ENCODE data around the gene TUBB2A. TPM values are rescaled to one million over a fixed set of nuclear protein-coding genes. Genes with fewer than 3 reads are reported as not detected.
"Not testable (repeated sequence)": the region's sequence is repeated elsewhere in the genome, so short reads cannot be mapped to it uniquely, and the experiment has no call there.

TUBB2A gene
- total RNA-seq, 2 donors from 2014 or later: 2.3 to 2.8 TPM

DNA sequence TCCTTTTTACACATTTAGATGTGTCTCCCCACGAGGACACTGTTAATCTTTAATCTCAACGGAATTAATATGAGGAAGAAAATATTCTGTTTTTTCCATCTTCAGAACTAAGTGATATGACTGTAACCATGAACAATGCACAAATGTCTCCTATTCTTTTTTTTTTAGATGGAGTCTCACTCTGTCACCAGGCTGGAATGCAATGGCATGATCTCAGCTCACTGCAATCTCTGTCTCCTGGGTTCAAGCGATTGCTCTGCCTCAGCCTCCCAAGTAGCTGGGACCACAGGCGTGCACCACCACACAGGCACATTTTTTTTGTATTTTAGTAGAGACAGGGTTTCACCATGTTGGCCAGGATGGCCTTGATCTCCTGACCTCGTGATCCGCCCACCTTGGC lies 19.5 kb downstream of the TUBB2A start:
- H3K9me3 Mint-ChIP-seq: not testable (repeated sequence)

DNA sequence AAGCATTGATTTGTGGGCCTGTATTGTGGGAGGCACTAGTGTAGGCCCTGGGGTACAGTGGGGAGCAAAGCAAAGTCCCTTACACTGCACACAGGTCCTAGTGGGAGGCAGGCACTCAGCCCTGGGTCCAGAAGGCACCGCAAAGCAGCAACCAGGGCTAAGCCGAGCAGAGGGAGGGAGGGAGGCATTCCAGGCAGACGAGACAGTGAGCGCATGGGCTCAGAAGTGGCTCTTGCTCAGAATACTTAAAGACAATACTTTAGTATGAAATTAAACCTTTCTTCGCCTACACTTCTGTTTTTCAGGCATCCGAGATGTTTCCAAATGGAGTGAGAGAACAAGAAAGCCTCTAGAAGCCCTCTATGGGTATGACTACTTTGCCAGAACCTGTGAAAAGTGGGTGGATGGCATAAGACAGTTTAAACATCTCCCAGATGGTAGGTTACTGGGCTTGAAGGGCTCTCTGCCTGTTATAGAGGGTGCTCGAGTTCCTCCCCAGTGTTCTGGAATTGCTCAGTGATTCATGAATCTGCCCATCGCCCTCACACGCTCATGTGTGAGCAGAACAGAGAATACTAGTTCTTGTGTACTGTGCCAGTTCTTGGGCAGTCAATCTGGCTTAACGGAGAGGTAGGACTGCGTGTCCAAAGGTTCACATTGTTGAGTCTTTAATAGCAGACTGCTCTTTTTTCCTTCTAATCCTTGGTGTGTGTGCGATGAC lies 20.1 kb downstream of the TUBB2A start:
- Mint-ChIP-seq H3K27me3 (ENCODE audit: low read depth) (no peaks in the 10 kb centered on the region), H3K27ac (no peak overlapping the region), H3K9me3 (no peaks in the 10 kb centered on the region), H3K36me3 (ENCODE audit: insufficient read depth in 2 of 2) (peaks cover 0 to 7% of the 10 kb centered on the region in 2 donors), H3K4me1 (ENCODE audit: low read depth) (peaks cover 17% of the 10 kb centered on the region), H3K4me3 (no peak overlapping the region)
- ATAC-seq (replicated peaks in 1 of 2): no peak
- no peak for DNase-seq

More for the DNA sequence above, 19.5 kb downstream of the TUBB2A start:
- ATAC-seq (replicated peaks in 1 of 2); H3K36me3 Mint-ChIP-seq (ENCODE audit: insufficient read depth in 2 of 2); H3K27ac Mint-ChIP-seq; DNase-seq; H3K4me3 Mint-ChIP-seq; H3K27me3 Mint-ChIP-seq (ENCODE audit: low read depth): not testable (repeated sequence)
- H3K4me1 Mint-ChIP-seq (ENCODE audit: low read depth): peaks cover 17% of the 10 kb centered on the region

DNA sequence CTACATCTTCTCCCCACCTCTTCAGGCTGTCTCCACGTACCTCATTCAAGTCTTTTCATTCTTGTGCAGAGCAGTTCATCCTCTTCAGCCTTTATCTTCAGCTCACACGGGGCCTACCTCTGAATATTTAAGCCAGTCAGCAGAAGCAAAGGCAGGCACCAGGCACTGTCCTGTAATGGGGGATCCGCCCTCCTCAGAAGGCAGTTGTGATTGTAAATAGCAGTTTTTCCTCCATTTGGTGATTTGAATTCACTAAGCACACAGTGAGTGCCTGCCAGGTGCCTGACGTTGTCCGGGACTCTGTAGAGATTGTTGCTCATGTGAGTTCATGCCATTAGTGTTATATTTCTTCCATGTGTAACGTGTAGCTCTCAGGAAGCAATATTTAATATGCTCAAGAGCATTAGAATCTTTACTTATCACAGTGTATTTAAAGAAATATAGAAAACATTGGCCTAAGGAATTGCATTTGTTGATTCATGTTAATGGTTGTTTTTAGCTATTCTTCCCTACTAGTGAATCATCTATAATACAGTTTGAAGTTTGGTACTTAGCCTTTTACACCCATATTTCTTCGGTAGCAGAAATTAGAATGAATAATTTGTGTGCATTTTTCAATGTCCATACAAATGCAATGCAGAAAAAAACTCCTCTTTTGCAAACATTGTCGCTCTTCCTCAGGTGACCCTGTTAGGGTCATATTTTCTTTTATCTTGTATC lies 20.9 kb downstream of the TUBB2A start:
- H3K36me3 Mint-ChIP-seq (ENCODE audit: insufficient read depth in 2 of 2): peaks cover 0 to 7% of the 10 kb centered on the region in 2 donors
- no peak overlapping the region for H3K27ac Mint-ChIP-seq
- no peak for DNase-seq
- peaks cover 17% of the 10 kb centered on the region for H3K4me1 Mint-ChIP-seq (ENCODE audit: low read depth)
- no peak for ATAC-seq (replicated peaks in 1 of 2)
- H3K27me3 Mint-ChIP-seq (ENCODE audit: low read depth): no peaks in the 10 kb centered on the region
- no peak overlapping the region for H3K4me3 Mint-ChIP-seq
- H3K9me3 Mint-ChIP-seq: no peaks in the 10 kb centered on the region

DNA sequence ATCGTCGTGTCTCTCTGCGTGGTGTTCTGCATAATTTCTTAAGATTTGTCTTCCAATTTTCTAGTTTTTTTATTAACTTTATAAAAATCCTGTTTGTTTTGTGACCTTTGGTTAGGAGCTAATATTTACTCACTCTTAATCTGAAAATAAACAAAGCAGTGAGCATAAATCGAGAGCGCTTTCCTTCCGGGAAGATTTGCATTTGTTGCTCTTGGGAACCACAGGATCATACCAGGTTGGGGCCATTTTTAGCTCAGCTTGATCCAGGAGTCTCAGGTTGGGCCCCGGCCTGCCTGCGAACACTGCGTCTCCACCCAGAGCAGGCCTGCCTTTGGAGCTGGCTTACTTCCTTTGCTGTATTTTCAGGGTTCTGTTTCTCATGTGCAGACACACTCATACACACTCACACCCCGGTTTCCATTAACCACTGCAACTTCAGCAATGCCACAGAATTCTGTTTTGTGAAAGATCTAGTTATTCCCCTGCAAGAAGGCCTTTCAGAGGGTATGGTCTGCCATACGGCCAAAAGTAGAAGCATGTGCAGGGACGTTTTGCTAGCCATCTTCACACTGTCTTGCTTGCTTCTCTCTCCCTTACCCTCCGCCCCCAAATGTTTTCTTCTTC lies 21.6 kb downstream of the TUBB2A start:
- Mint-ChIP-seq H3K9me3 (no peaks in the 10 kb centered on the region), H3K4me1 (ENCODE audit: low read depth) (peaks cover 17% of the 10 kb centered on the region), H3K36me3 (ENCODE audit: insufficient read depth in 2 of 2) (peaks cover 0 to 7% of the 10 kb centered on the region in 2 donors), H3K27me3 (ENCODE audit: low read depth) (no peaks in the 10 kb centered on the region), H3K4me3 (no peak overlapping the region), H3K27ac (no peak overlapping the region)
- DNase-seq (no peak), ATAC-seq (replicated peaks in 1 of 2) (no peak)

DNA sequence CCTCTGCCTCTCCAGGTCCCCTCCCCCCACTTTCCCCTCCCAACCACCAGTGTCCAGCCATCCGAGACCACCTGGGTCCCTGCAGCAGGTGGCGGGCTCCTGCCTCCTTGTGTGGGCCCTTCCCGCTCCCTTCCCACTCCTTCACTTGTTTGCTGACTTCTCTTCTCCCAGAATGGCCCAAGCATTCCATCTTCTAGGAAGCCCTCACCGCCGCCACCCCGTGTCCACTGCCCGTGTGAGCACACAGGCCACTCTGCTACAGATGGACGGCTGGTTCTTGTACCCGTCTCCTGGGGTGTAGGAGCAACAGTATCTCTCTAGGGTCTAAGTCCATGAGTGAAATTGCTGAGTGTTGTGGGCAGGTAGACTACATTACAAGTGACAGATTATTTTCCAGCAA lies 23.8 kb downstream of the TUBB2A start:
- Mint-ChIP-seq H3K27ac (no peak overlapping the region), H3K4me3 (no peak overlapping the region), H3K36me3 (ENCODE audit: insufficient read depth in 2 of 2) (peaks cover 0 to 3% of the 10 kb centered on the region in 2 donors), H3K9me3 (no peaks in the 10 kb centered on the region), H3K27me3 (ENCODE audit: low read depth) (no peaks in the 10 kb centered on the region), H3K4me1 (ENCODE audit: low read depth) (peaks cover 8% of the 10 kb centered on the region)
- DNase-seq (no peak), ATAC-seq (replicated peaks in 1 of 2) (no peak)

DNA sequence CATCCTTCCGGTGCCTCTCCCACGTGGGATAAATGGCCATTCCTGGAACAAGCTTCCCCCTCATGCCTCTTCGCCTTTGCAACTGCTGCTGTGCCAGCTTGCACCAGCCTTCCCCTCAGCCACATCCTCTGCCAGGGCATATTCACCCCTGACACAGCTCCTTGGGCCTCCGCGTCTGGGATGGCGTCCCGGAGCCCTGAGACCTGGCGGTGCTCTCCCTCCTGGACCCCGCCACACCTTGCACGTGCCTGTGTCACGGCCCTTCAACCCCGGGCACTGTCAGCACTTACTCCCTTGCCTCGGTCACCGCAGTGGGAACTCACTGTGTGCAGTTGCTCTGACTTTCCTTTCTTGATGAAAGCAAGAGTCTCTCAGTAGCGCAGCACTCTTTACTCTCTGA lies 25.6 kb downstream of the TUBB2A start:
- Mint-ChIP-seq H3K27ac (no peak overlapping the region), H3K27me3 (ENCODE audit: low read depth) (no peaks in the 10 kb centered on the region), H3K4me1 (ENCODE audit: low read depth) (no peaks in the 10 kb centered on the region), H3K9me3 (no peaks in the 10 kb centered on the region), H3K36me3 (ENCODE audit: insufficient read depth in 2 of 2) (no peaks in the 10 kb centered on the region), H3K4me3 (no peak overlapping the region)
- DNase-seq (no peak), ATAC-seq (replicated peaks in 1 of 2) (no peak)

DNA sequence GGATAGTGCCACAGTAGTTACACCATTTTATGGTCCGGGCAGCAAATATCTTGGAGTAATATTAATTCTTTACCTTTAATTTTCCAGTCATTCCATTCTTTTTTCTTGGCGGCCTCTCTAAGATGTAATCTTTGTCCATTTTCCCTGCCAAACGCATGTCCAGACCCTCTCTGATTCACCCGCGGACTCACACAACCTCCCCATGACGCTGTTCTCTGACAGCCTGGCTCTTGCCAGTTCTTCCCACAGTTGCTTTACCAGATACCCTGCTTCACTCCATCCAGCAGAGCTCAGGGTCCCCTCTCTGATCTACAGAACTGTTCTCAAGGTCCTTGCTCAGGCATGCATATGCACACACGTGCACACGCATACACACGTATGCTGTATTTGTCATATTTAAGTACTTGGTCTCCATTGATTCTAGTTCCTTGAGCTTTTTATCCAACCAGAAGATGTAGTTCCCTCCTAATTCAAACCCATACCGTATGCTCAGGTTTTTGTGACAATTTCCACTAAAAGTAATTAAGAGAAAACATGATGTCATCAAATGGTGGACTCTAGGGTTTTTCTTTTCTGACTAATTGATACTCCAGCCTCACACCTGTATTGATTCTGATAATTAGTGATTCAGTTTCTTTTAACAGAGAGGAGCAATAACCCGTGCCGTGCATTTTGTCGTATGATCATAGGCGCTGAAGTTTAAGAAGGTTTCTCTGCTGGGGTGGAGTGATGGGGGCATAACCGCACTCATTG lies 28.8 kb downstream of the TUBB2A start:
- no peak for ATAC-seq (replicated peaks in 1 of 2)
- H3K27ac Mint-ChIP-seq: no peak overlapping the region
- DNase-seq: no peak
- H3K36me3 Mint-ChIP-seq (ENCODE audit: insufficient read depth in 2 of 2): no peaks in the 10 kb centered on the region
- no peak overlapping the region for H3K4me3 Mint-ChIP-seq
- H3K27me3 Mint-ChIP-seq (ENCODE audit: low read depth): no peaks in the 10 kb centered on the region
- H3K4me1 Mint-ChIP-seq (ENCODE audit: low read depth): peaks cover 12% of the 10 kb centered on the region
- no peaks in the 10 kb centered on the region for H3K9me3 Mint-ChIP-seq

DNA sequence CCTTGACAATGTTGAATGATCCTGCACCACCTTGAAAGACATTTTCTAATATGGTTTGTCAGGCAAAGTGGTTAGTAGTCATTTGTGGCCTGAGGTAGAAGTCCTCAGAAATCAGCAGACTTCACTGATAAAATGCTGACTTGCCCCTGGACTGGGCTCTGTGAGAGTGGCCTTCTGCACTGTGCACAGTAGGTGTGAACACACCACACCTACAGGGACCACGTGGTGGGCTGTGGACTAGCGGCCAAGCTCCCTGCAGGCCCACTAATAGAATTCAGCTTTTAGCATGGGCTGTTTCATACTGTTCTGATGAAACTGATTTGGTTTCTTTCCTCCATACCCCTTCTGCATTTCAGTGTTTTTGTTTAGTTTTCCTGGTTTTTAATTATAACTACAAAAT lies 31.5 kb downstream of the TUBB2A start:
- ATAC-seq (replicated peaks in 1 of 2): no peak
- H3K4me3 Mint-ChIP-seq: no peak overlapping the region
- no peaks in the 10 kb centered on the region for H3K36me3 Mint-ChIP-seq (ENCODE audit: insufficient read depth in 2 of 2)

DNA sequence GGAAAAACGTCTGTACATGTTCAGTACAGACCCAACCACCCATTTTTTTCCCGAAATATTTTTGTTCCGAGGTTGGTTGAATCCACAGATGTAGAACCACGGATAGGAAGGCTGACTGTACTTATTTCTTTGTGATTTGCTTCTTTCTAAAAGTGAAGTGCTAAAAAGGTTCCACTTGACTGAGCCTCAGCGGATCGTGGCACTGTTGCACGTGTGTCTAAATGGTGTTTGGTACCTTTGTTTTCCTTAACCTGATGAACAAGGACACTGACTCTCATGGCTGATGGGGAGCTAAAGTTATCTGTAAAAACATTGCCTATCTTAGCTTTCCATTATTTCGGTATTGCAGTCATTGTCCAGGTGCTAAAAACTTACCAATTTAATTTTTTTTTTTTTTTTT lies 32.7 kb downstream of the TUBB2A start:
- no peak overlapping the region for H3K4me3 Mint-ChIP-seq
- no peaks in the 10 kb centered on the region for H3K36me3 Mint-ChIP-seq (ENCODE audit: insufficient read depth in 2 of 2)
- DNase-seq (no peak), ATAC-seq (replicated peaks in 1 of 2) (no peak)
- H3K9me3 Mint-ChIP-seq: no peaks in the 10 kb centered on the region
- H3K27me3 Mint-ChIP-seq (ENCODE audit: low read depth): no peaks in the 10 kb centered on the region
- no peak overlapping the region for H3K27ac Mint-ChIP-seq
- peaks cover 25% of the 10 kb centered on the region for H3K4me1 Mint-ChIP-seq (ENCODE audit: low read depth)

More for the DNA sequence above, 31.5 kb downstream of the TUBB2A start:
- DNase-seq: no peak
- Mint-ChIP-seq H3K9me3 (no peaks in the 10 kb centered on the region), H3K27ac (no peak overlapping the region), H3K27me3 (ENCODE audit: low read depth) (no peaks in the 10 kb centered on the region), H3K4me1 (ENCODE audit: low read depth) (peaks cover 20% of the 10 kb centered on the region)

DNA sequence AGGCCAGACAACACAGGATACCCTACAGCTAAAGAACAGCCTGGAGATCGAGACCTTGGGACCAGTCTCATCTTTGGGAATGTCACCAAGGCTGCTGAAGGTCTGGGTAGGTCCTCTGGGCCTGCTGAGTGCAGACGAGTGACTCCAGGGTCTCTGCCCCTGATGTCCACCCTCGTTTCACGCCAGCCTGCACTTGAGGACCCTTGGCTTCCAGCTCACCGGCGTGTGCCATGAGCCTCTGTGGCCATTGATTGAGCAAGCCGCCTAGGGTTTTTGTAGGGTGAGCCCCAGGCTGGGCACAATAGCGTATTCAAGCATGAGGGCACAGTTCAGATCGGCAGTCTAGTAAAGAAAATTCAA lies 34.5 kb downstream of the TUBB2A start:
- no peak for ATAC-seq (replicated peaks in 1 of 2)
- Mint-ChIP-seq H3K27me3 (ENCODE audit: low read depth) (no peaks in the 10 kb centered on the region), H3K4me3 (no peak overlapping the region), H3K9me3 (no peaks in the 10 kb centered on the region), H3K36me3 (ENCODE audit: insufficient read depth in 2 of 2) (no peaks in the 10 kb centered on the region), H3K4me1 (ENCODE audit: low read depth) (peaks cover 35% of the 10 kb centered on the region), H3K27ac (no peak overlapping the region)
- no peak for DNase-seq

DNA sequence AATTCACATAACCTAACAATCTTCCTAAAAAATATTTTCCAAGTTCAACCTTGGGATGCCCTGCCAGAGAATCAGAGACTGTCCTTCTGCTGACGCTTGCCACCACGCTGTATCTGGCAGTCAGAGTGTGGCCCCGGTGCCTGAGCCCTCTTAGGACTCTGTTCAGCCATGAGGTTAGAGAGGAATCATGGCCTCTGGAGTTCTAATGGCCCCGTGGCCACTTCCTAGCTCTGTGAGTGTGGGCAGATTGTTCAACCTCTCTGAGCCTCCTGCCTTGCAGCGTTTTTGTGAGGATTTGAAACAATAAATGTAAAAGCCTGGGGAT lies 36.6 kb downstream of the TUBB2A start:
- ATAC-seq (replicated peaks in 1 of 2) (no peak), DNase-seq (no peak)
- H3K36me3 Mint-ChIP-seq (ENCODE audit: insufficient read depth in 2 of 2): no peaks in the 10 kb centered on the region
- no peak overlapping the region for H3K4me3 Mint-ChIP-seq
- no peak overlapping the region for H3K27ac Mint-ChIP-seq
- H3K4me1 Mint-ChIP-seq (ENCODE audit: low read depth): peaks cover 42% of the 10 kb centered on the region
- no peaks in the 10 kb centered on the region for H3K27me3 Mint-ChIP-seq (ENCODE audit: low read depth)
- H3K9me3 Mint-ChIP-seq: no peaks in the 10 kb centered on the region

DNA sequence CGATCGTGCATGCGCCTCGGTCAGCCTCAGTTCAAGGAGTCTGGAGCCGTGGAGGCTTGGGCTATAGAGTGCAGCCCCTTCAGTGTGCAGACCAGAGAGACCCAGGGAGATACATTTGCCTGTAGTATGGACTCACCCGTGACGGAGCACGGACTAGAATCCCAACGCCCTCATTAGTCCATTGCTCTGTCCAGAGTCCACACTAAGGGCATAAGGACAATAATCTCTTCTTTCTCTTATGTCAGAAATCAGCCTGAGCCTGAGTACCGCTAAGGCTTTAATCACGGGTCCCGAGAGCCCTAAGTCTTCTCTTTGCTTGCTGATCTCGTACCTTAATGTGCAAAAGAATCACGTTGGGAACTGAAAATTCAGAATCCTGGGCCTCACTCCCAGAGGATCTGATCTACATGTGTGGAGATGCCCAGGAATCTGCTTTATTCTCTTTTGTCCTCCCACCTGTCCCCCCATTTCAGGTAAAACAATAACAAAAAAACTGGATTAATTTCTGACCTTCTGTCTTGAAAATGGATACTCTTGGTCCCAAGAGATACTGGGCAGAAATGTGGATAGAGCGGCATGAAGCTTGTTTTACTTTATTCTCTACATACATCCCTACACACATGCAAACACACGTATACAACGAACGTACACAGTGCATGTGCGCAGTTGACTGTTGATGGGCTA lies 38.2 kb downstream of the TUBB2A start:
- H3K4me3 Mint-ChIP-seq: peak overlapping the region; percentile 87 to 88
- DNase-seq (no peak), ATAC-seq (replicated peaks in 1 of 2) (peak in 1 of 2 donors; percentile 29)
- no peaks in the 10 kb centered on the region for H3K27me3 Mint-ChIP-seq (ENCODE audit: low read depth)
- no peaks in the 10 kb centered on the region for H3K9me3 Mint-ChIP-seq
- H3K27ac Mint-ChIP-seq: peak overlapping the region; percentile 61
- no peaks in the 10 kb centered on the region for H3K36me3 Mint-ChIP-seq (ENCODE audit: insufficient read depth in 2 of 2)
- H3K4me1 Mint-ChIP-seq (ENCODE audit: low read depth): peaks cover 36% of the 10 kb centered on the region

All from activated T-cell treated with anti-CD3 and anti-CD28 coated beads, Interleukin-2, amount 50 U/mL, for 72 hours (primary cell).